Measurements from ENCODE around the gene SPDYE17. TPM values are rescaled to one million over a fixed set of nuclear protein-coding genes. Genes with fewer than 3 reads are reported as not detected.
"Not testable (repeated sequence)": the region's sequence is repeated elsewhere in the genome, so short reads cannot be mapped to it uniquely, and the experiment has no call there.

Gene SPDYE17
- not detected for total RNA-seq

DNA sequence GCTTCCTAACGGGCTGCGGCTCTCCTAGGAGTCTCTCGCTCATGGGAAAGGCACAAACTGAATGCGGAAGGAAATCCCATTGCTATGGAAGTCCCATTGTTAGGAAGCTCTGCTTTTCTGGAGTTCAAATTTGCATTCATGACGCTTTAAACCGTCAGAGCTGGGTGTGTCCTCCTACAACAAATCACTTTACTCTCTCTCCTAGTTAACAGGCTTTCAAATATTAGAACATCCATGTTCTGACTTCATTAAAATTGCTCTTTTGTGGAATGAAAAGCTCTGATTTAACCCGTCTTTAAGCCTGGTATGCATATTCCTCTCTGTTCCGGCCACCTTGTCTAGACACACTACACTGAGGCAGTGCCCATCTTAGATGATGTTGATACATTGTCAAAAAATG is at the start of gene SPDYE17:
TSS of gene SPDYE17 (minus strand) at position 101 of the 400 bp plus-strand sequence. CDS start 1,791 bp downstream, outside the sequence.
- not testable (repeated sequence) for H3K4me3 Mint-ChIP-seq; H3K9me3 Mint-ChIP-seq; ATAC-seq; H3K27me3 Mint-ChIP-seq (ENCODE audit: low read depth); H3K4me1 Mint-ChIP-seq (ENCODE audit: low read depth); H3K36me3 Mint-ChIP-seq (ENCODE audit: insufficient read depth); DNase-seq

- not testable (repeated sequence) for H3K27me3 Mint-ChIP-seq (ENCODE audit: low read depth); H3K4me3 Mint-ChIP-seq; H3K9me3 Mint-ChIP-seq; ATAC-seq; DNase-seq; H3K4me1 Mint-ChIP-seq (ENCODE audit: low read depth); H3K36me3 Mint-ChIP-seq (ENCODE audit: insufficient read depth)
Observed at GRCh38 chr7:77080236-77080635, 48.1 kb upstream of the SPDYE17 start.

- not testable (repeated sequence) for H3K27me3 Mint-ChIP-seq (ENCODE audit: low read depth); H3K9me3 Mint-ChIP-seq; DNase-seq; ATAC-seq; H3K4me3 Mint-ChIP-seq; H3K4me1 Mint-ChIP-seq (ENCODE audit: low read depth)
- peaks cover 13% of the 10 kb centered on the region for H3K36me3 Mint-ChIP-seq (ENCODE audit: insufficient read depth)
Observed at GRCh38 chr7:77079624-77080023, 47.5 kb upstream of the SPDYE17 start.

GRCh38 chr7:77079112-77079511 is 47.0 kb upstream of the SPDYE17 start:
- ATAC-seq; DNase-seq; H3K27me3 Mint-ChIP-seq (ENCODE audit: low read depth); H3K9me3 Mint-ChIP-seq; H3K4me3 Mint-ChIP-seq; H3K4me1 Mint-ChIP-seq (ENCODE audit: low read depth): not testable (repeated sequence)
- H3K36me3 Mint-ChIP-seq (ENCODE audit: insufficient read depth) = peaks cover 17% of the 10 kb centered on the region

GRCh38 chr7:77077060-77077459 is 44.9 kb upstream of the SPDYE17 start:
- H3K36me3 Mint-ChIP-seq (ENCODE audit: insufficient read depth) = peaks cover 17% of the 10 kb centered on the region
- not testable (repeated sequence) for H3K4me3 Mint-ChIP-seq; H3K4me1 Mint-ChIP-seq (ENCODE audit: low read depth); ATAC-seq; H3K9me3 Mint-ChIP-seq; DNase-seq; H3K27me3 Mint-ChIP-seq (ENCODE audit: low read depth)

- ATAC-seq, DNase-seq, H3K9me3 Mint-ChIP-seq: not testable (repeated sequence)
Observed at GRCh38 chr7:77074786-77075396, 42.7 kb upstream of the SPDYE17 start.

DNA sequence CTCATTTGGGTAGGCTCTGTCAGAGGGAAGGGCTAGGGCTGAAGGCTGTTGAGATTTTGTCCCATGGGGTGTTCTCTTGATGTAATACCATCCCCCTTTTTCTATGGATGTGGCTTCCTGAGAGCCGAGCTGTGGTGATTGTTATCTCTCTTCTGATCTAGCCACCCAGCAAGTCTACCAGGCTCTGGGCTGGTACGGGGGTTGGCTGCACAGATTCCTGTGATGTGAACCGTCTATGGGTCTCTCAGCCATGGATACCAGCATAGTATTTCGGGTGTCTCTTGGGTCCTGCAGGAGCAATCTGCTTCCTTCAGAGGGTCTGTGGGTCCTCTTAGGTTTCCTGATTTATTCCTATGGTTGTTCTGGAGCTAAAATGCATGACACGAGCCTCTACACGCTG is 38.9 kb upstream of the SPDYE17 start:
- not testable (repeated sequence) for H3K27me3 Mint-ChIP-seq (ENCODE audit: low read depth); ATAC-seq; DNase-seq; H3K4me1 Mint-ChIP-seq (ENCODE audit: low read depth); H3K9me3 Mint-ChIP-seq; H3K4me3 Mint-ChIP-seq
- peaks cover 28% of the 10 kb centered on the region for H3K36me3 Mint-ChIP-seq (ENCODE audit: insufficient read depth)

More at GRCh38 chr7:77074786-77075396, 42.7 kb upstream of the SPDYE17 start:
- H3K4me3 Mint-ChIP-seq; H3K4me1 Mint-ChIP-seq (ENCODE audit: low read depth); H3K27me3 Mint-ChIP-seq (ENCODE audit: low read depth): not testable (repeated sequence)
- H3K36me3 Mint-ChIP-seq (ENCODE audit: insufficient read depth) = peaks cover 26% of the 10 kb centered on the region

DNA sequence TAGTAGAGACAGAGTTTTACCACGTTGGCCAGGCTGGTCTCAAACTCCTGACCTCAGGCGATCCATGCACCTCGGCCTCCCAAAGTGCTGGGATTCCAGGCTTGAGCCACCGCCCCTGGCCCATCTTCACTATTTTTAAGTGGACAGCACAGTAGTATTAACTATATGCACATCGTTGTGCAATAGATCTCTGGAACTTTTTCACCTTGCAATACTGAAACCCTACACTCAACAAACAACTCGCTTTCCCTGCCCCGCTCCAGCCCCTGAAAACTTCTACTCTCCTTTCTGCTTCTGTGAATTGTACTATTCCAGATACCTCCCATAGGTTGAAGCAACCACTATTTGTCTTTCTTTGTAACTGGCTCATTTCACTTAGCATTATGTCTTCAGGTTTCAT is 33.7 kb upstream of the SPDYE17 start:
- peaks cover 14% of the 10 kb centered on the region for H3K36me3 Mint-ChIP-seq (ENCODE audit: insufficient read depth)
- DNase-seq; H3K4me1 Mint-ChIP-seq (ENCODE audit: low read depth); H3K27me3 Mint-ChIP-seq (ENCODE audit: low read depth); H3K4me3 Mint-ChIP-seq; ATAC-seq; H3K9me3 Mint-ChIP-seq: not testable (repeated sequence)

DNA sequence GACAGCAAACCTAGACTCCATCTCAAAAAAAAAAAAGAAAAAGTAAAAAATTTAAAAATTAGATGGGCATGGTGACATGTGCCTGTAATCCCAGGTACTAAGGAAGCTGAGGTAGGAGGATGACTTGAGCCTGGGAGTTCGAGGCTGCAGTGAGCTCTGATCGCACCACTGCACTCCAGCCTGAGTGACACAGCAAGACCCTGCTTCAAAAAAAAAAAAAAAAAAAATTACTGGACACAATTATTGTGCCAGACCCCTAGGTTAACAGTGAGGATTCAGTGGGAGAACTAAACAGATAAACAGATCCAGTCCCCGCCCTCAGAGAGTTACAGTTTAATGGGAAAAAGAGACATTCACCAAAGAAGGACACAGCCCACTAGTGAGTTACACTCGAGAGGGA is 31.6 kb upstream of the SPDYE17 start:
- H3K36me3 Mint-ChIP-seq (ENCODE audit: insufficient read depth); H3K4me1 Mint-ChIP-seq (ENCODE audit: low read depth); H3K9me3 Mint-ChIP-seq; ATAC-seq; DNase-seq; H3K27me3 Mint-ChIP-seq (ENCODE audit: low read depth); H3K4me3 Mint-ChIP-seq: not testable (repeated sequence)

GRCh38 chr7:77062557-77062956 is 30.4 kb upstream of the SPDYE17 start, which contains the start of gene SPDYE18:
Gene SPDYE18, minus strand, starts transcription at chr7:77062558. Its CDS starts 2,046 bp downstream, at chr7:77060512.
- not testable (repeated sequence) for H3K4me3 Mint-ChIP-seq; H3K36me3 Mint-ChIP-seq (ENCODE audit: insufficient read depth); H3K9me3 Mint-ChIP-seq; H3K4me1 Mint-ChIP-seq (ENCODE audit: low read depth); H3K27me3 Mint-ChIP-seq (ENCODE audit: low read depth); ATAC-seq; DNase-seq

DNA sequence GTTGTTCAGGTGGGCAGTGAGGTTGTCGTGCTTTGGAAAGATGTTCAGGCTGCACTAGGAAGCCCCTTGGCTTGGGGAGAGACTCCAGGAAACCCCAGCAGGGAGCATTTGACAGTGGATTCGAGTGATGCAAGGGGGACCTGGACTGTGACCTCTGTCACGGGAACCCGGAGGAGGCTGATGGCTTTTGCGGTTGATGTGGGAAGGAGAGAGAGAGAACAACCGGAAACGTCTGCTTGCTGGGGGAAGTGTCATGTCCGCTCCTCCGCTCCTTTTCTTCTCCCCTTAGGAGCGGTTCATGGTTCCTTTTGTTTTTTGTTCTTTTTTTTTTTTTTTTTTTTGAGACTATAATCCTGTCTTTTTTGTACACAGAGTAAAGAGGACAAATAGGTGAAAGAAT is 5.8 kb downstream of the SPDYE17 start:
- not testable (repeated sequence) for H3K9me3 Mint-ChIP-seq; H3K27me3 Mint-ChIP-seq (ENCODE audit: low read depth); ATAC-seq; H3K4me3 Mint-ChIP-seq; H3K4me1 Mint-ChIP-seq (ENCODE audit: low read depth); H3K36me3 Mint-ChIP-seq (ENCODE audit: insufficient read depth); DNase-seq

GRCh38 chr7:77010074-77010680 is 22.0 kb downstream of the SPDYE17 start:
- H3K36me3 Mint-ChIP-seq (ENCODE audit: insufficient read depth); H3K4me3 Mint-ChIP-seq; H3K27me3 Mint-ChIP-seq (ENCODE audit: low read depth); ATAC-seq; DNase-seq; H3K9me3 Mint-ChIP-seq; H3K4me1 Mint-ChIP-seq (ENCODE audit: low read depth): not testable (repeated sequence)

- not testable (repeated sequence) for H3K27me3 Mint-ChIP-seq (ENCODE audit: low read depth); H3K4me3 Mint-ChIP-seq; DNase-seq; H3K4me1 Mint-ChIP-seq (ENCODE audit: low read depth); ATAC-seq; H3K36me3 Mint-ChIP-seq (ENCODE audit: insufficient read depth); H3K9me3 Mint-ChIP-seq
Observed at GRCh38 chr7:77008000-77008399, 24.2 kb downstream of the SPDYE17 start.

GRCh38 chr7:77006127-77007110 is 25.7 kb downstream of the SPDYE17 start:
- not testable (repeated sequence) for H3K9me3 Mint-ChIP-seq

More at GRCh38 chr7:77006127-77007110, 25.7 kb downstream of the SPDYE17 start:
- H3K27me3 Mint-ChIP-seq (ENCODE audit: low read depth); H3K4me3 Mint-ChIP-seq; H3K4me1 Mint-ChIP-seq (ENCODE audit: low read depth); DNase-seq; H3K36me3 Mint-ChIP-seq (ENCODE audit: insufficient read depth); ATAC-seq: not testable (repeated sequence)

Measured in activated T-cell treated with anti-CD3 and anti-CD28 coated beads, Interleukin-2, amount 50 U/mL, for 4 hours (primary cell).